Measurements from ENCODE around the gene ACTL9.

Gene ACTL9

DNA sequence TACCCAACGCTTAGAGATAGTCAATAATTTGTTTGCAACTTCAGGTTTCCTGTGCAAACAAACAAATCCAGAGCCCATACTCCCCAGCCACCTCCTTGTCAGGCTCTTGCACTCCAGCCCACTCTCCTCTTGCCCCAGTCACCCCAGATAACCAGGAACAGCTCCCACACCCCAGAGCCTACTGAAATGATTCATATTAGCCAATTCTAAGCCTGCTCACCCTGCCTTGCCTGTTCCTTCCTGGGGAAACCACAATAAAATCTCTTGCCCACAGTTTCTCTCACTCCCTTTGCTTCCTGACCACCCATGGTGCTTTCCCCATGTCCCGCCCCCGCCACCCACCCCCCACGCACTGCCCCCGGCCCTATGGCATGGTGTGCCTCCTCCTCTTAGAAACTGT is 3.8 kb upstream of the ACTL9 start:
- no peak for DNase-seq (ENCODE audit: low spot score)
- no peak for ATAC-seq (ENCODE audit: low read depth)

DNA sequence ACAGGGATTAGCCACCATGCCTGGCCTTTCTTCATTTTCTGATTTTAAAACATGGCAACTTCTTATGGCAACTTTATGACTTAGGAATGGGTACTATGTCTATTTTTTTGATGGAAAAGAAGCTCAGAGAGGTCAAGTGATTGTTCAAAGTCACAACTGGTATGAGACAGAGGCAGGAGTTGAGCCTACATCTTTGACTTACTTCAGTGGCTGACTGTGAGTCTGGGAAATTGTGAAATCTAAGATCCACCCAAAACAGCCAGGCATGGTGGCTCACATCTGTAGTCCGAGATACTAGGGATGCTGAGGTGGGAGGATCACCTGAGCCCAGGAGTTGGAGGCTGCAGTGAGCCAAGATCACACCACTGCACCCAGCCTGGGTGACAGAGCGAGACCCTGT is 2.4 kb upstream of the ACTL9 start:
- H3K27ac ChIP-seq (ENCODE audit: poor library complexity, severe bottlenecking) = no peak overlapping the region
- H3K9me3 ChIP-seq (ENCODE audit: severe bottlenecking) = peaks cover 2% of the 10 kb centered on the region
- no peaks in the 10 kb centered on the region for H3K27me3 ChIP-seq (ENCODE audit: insufficient read depth, poor library complexity, severe bottlenecking)
- H3K36me3 ChIP-seq (ENCODE audit: low read depth) = no peaks in the 10 kb centered on the region
- no peak overlapping the region for H3K4me3 ChIP-seq (ENCODE audit: severe bottlenecking)
- no peak for ATAC-seq (ENCODE audit: low read depth)
- no peak for DNase-seq (ENCODE audit: low spot score)
- TF ChIP-seq, protein P1, sequence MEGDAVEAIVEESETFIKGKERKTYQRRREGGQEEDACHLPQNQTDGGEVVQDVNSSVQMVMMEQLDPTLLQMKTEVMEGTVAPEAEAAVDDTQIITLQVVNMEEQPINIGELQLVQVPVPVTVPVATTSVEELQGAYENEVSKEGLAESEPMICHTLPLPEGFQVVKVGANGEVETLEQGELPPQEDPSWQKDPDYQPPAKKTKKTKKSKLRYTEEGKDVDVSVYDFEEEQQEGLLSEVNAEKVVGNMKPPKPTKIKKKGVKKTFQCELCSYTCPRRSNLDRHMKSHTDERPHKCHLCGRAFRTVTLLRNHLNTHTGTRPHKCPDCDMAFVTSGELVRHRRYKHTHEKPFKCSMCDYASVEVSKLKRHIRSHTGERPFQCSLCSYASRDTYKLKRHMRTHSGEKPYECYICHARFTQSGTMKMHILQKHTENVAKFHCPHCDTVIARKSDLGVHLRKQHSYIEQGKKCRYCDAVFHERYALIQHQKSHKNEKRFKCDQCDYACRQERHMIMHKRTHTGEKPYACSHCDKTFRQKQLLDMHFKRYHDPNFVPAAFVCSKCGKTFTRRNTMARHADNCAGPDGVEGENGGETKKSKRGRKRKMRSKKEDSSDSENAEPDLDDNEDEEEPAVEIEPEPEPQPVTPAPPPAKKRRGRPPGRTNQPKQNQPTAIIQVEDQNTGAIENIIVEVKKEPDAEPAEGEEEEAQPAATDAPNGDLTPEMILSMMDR (IDR thresholded peaks at IDR 0.05; ENCODE audit: poor library complexity, severe bottlenecking) = no peak
- H3K4me1 ChIP-seq (ENCODE audit: insufficient read depth, poor library complexity, severe bottlenecking) = no peaks in the 10 kb centered on the region

More for the DNA sequence above, 3.8 kb upstream of the ACTL9 start:
- H3K27ac ChIP-seq (ENCODE audit: poor library complexity, severe bottlenecking) = no peak overlapping the region
- H3K27me3 ChIP-seq (ENCODE audit: insufficient read depth, poor library complexity, severe bottlenecking) = no peaks in the 10 kb centered on the region
- H3K9me3 ChIP-seq (ENCODE audit: severe bottlenecking) = no peaks in the 10 kb centered on the region
- TF ChIP-seq, protein P1 (IDR thresholded peaks at IDR 0.05; ENCODE audit: poor library complexity, severe bottlenecking) = no peak
- no peaks in the 10 kb centered on the region for H3K4me1 ChIP-seq (ENCODE audit: insufficient read depth, poor library complexity, severe bottlenecking)
- no peaks in the 10 kb centered on the region for H3K36me3 ChIP-seq (ENCODE audit: low read depth)
- H3K4me3 ChIP-seq (ENCODE audit: severe bottlenecking) = no peak overlapping the region

DNA sequence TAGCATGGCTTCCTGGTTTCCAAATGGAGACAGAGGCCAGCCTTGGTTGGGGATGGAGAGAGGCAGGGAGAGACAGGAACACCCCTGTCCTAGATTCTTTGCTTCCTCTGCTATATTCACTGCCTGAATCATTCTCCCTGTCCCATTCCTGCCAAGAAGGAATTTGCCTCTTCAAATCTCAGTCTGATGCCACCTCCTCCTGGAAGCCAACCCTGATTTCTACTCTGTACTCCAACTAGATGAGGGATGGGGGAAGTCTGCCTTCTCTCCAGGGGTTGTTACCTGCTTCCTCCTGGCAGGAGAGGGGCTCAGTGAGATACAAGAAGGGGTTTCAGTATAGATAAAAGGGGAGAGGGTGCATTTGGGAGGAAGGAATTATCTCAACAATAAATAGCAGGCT is 1.3 kb upstream of the ACTL9 start:
- H3K36me3 ChIP-seq (ENCODE audit: low read depth) = no peaks in the 10 kb centered on the region
- TF ChIP-seq, protein P1 (IDR thresholded peaks at IDR 0.05; ENCODE audit: poor library complexity, severe bottlenecking) = no peak
- no peak overlapping the region for H3K27ac ChIP-seq (ENCODE audit: poor library complexity, severe bottlenecking)
- H3K9me3 ChIP-seq (ENCODE audit: severe bottlenecking) = peaks cover 2% of the 10 kb centered on the region
- no peaks in the 10 kb centered on the region for H3K27me3 ChIP-seq (ENCODE audit: insufficient read depth, poor library complexity, severe bottlenecking)
- no peaks in the 10 kb centered on the region for H3K4me1 ChIP-seq (ENCODE audit: insufficient read depth, poor library complexity, severe bottlenecking)
- no peak overlapping the region for H3K4me3 ChIP-seq (ENCODE audit: severe bottlenecking)
- ATAC-seq (ENCODE audit: low read depth) (no peak), DNase-seq (ENCODE audit: low spot score) (no peak)

DNA sequence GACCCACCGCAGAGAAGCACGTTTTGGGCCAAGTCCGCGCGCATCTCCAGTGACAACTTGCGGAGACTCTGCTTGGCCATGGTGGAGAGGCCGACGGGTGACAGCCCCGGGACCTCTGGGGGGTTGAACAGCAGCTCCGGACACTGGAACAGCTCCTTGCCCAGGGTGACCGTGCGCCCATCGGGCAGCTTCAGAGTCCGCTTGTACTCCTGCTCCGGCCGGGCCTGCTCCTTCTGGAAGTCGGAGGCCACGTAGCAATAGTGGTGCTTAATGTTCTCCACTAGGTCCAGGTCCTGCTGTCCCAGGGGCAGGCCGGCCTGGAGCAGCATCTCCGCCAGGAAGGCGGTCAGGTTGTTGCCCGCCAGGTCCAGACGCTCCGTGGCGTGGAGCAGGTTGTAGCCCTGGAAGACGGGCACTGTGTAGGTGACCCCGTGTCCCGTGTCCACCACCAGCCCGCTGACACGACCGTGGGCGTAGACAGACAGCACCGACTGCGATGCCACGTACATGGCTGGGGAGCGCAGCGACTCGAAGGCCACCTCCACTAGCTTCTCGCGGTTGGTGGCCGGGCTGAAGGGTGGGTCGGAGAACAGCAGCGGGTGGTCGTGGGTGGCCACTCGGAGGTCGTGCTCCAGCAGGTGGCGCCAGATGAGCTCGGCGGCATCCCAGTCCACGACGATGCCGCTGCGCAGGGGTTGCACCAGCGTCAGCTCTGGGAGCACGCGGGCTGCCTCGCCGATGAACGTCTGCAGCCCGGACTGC is 743 bp downstream of the ACTL9 start:
- TF ChIP-seq, protein P1 (IDR thresholded peaks at IDR 0.05; ENCODE audit: poor library complexity, severe bottlenecking) = no peak
- DNase-seq (ENCODE audit: low spot score) (no peak), ATAC-seq (ENCODE audit: low read depth) (no peak)
- H3K9me3 ChIP-seq (ENCODE audit: severe bottlenecking) = peaks cover 2% of the 10 kb centered on the region
- H3K36me3 ChIP-seq (ENCODE audit: low read depth) = no peaks in the 10 kb centered on the region
- no peaks in the 10 kb centered on the region for H3K27me3 ChIP-seq (ENCODE audit: insufficient read depth, poor library complexity, severe bottlenecking)
- H3K27ac ChIP-seq (ENCODE audit: poor library complexity, severe bottlenecking) = no peak overlapping the region
- H3K4me1 ChIP-seq (ENCODE audit: insufficient read depth, poor library complexity, severe bottlenecking) = no peaks in the 10 kb centered on the region
- H3K4me3 ChIP-seq (ENCODE audit: severe bottlenecking) = no peak overlapping the region

DNA sequence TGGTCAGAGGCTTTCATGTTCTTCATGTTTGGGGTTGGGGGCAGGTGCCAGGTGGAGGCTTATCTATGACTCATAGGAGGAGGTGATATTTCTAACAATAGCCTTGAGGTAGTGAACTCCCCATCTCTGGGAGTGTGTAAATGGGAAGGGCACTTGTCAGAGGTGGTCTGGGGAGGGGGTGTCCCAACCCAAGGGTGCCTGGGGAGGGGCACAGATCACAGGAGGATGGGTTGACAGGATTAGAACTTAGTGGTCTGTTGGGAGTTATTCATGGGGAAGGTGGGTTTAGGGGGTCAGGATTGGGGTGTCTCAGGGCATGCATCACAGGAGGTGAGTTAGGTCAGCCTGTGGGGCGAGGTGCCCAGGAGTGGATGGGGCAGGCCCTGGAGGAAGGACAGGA is 1.6 kb downstream of the ACTL9 start:
- Histone ChIP-seq H3K4me1 (ENCODE audit: insufficient read depth, poor library complexity, severe bottlenecking) (no peaks in the 10 kb centered on the region), H3K36me3 (ENCODE audit: low read depth) (no peaks in the 10 kb centered on the region), H3K27me3 (ENCODE audit: insufficient read depth, poor library complexity, severe bottlenecking) (no peaks in the 10 kb centered on the region), H3K4me3 (ENCODE audit: severe bottlenecking) (no peak overlapping the region), H3K9me3 (ENCODE audit: severe bottlenecking) (peaks cover 2% of the 10 kb centered on the region), H3K27ac (ENCODE audit: poor library complexity, severe bottlenecking) (no peak overlapping the region)
- ATAC-seq (ENCODE audit: low read depth) (no peak), DNase-seq (ENCODE audit: low spot score) (no peak)
- TF ChIP-seq, protein P1 (IDR thresholded peaks at IDR 0.05; ENCODE audit: poor library complexity, severe bottlenecking) = no peak

All from RWPE2 (cell line).